ENCODE measurements around the gene MYO1E. TPM values are rescaled to one million over a fixed set of nuclear protein-coding genes. Genes with fewer than 3 reads are reported as not detected.

Gene MYO1E
- total RNA-seq, 1 donor from 2014 or later, result 192 TPM

- peaks cover 45% of the 10 kb centered on the region for H3K4me1 Mint-ChIP-seq (ENCODE audit: low read depth)
- no peaks in the 10 kb centered on the region for H3K27me3 Mint-ChIP-seq (ENCODE audit: low read depth)
- H3K27ac Mint-ChIP-seq (ENCODE audit: unreplicated experiment), result no peak overlapping the region
- no peak for DNase-seq (ENCODE audit: low spot score)
- peaks cover 4% of the 10 kb centered on the region for H3K9me3 Mint-ChIP-seq (ENCODE audit: low read depth)
- no peaks in the 10 kb centered on the region for H3K36me3 Mint-ChIP-seq (ENCODE audit: low read depth)
- TF ChIP-seq CTCF (IDR thresholded peaks at IDR 0.05), result no peak
- no peak overlapping the region for H3K4me3 Mint-ChIP-seq (ENCODE audit: unreplicated experiment)
Observed at GRCh38 chr15:59335207-59335786, 37.4 kb downstream of the MYO1E start.

- Mint-ChIP-seq H3K9me3 (ENCODE audit: low read depth) (no peaks in the 10 kb centered on the region), H3K4me3 (ENCODE audit: unreplicated experiment) (no peak overlapping the region), H3K27me3 (ENCODE audit: low read depth) (no peaks in the 10 kb centered on the region), H3K36me3 (ENCODE audit: low read depth) (no peaks in the 10 kb centered on the region), H3K4me1 (ENCODE audit: low read depth) (peaks cover 45% of the 10 kb centered on the region), H3K27ac (ENCODE audit: unreplicated experiment) (no peak overlapping the region)
- TF ChIP-seq CTCF (IDR thresholded peaks at IDR 0.05), result no peak
- DNase-seq (ENCODE audit: low spot score), result no peak
Observed at GRCh38 chr15:59334076-59334415, 38.6 kb downstream of the MYO1E start.

GRCh38 chr15:59333401-59334075 lies 39.1 kb downstream of the MYO1E start:
- H3K36me3 Mint-ChIP-seq (ENCODE audit: low read depth), result no peaks in the 10 kb centered on the region
- no peak overlapping the region for H3K4me3 Mint-ChIP-seq (ENCODE audit: unreplicated experiment)
- H3K27me3 Mint-ChIP-seq (ENCODE audit: low read depth), result no peaks in the 10 kb centered on the region
- H3K27ac Mint-ChIP-seq (ENCODE audit: unreplicated experiment), result no peak overlapping the region
- no peak for DNase-seq (ENCODE audit: low spot score)
- no peak for TF ChIP-seq CTCF (IDR thresholded peaks at IDR 0.05)
- H3K9me3 Mint-ChIP-seq (ENCODE audit: low read depth), result no peaks in the 10 kb centered on the region
- H3K4me1 Mint-ChIP-seq (ENCODE audit: low read depth), result peaks cover 47% of the 10 kb centered on the region

GRCh38 chr15:59332009-59332408 lies 40.7 kb downstream of the MYO1E start:
- DNase-seq (ENCODE audit: low spot score), result no peak
- Mint-ChIP-seq H3K27ac (ENCODE audit: unreplicated experiment) (no peak overlapping the region), H3K4me1 (ENCODE audit: low read depth) (peaks cover 51% of the 10 kb centered on the region), H3K4me3 (ENCODE audit: unreplicated experiment) (no peak overlapping the region), H3K36me3 (ENCODE audit: low read depth) (no peaks in the 10 kb centered on the region), H3K9me3 (ENCODE audit: low read depth) (no peaks in the 10 kb centered on the region), H3K27me3 (ENCODE audit: low read depth) (no peaks in the 10 kb centered on the region)
- no peak for TF ChIP-seq CTCF (IDR thresholded peaks at IDR 0.05)

GRCh38 chr15:59330649-59331048 lies 42.0 kb downstream of the MYO1E start:
- H3K4me1 Mint-ChIP-seq (ENCODE audit: low read depth), result peaks cover 58% of the 10 kb centered on the region
- H3K9me3 Mint-ChIP-seq (ENCODE audit: low read depth), result no peaks in the 10 kb centered on the region
- DNase-seq (ENCODE audit: low spot score), result no peak
- TF ChIP-seq CTCF (IDR thresholded peaks at IDR 0.05), result no peak
- peak overlapping the region; percentile 87 for H3K27ac Mint-ChIP-seq (ENCODE audit: unreplicated experiment)
- H3K27me3 Mint-ChIP-seq (ENCODE audit: low read depth), result no peaks in the 10 kb centered on the region
- no peak overlapping the region for H3K4me3 Mint-ChIP-seq (ENCODE audit: unreplicated experiment)
- no peaks in the 10 kb centered on the region for H3K36me3 Mint-ChIP-seq (ENCODE audit: low read depth)

All from chondrocyte (in vitro differentiated cells).